ENCODE results near the gene STPG1.
"Not testable (repeated sequence)": the region's sequence is repeated elsewhere in the genome, so short reads cannot be mapped to it uniquely, and the experiment has no call there.

Gene STPG1, protein sequence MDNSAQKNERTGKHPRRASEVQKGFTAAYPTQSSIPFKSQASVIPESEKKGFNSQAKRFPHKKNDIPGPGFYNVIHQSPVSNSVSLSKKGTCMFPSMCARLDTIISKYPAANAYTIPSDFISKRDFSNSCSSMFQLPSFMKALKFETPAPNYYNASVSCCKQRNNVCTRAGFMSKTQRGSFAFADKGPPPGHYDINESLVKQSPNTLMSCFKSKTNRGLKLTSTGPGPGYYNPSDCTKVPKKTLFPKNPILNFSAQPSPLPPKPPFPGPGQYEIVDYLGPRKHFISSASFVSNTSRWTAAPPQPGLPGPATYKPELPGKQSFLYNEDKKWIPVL

DNA sequence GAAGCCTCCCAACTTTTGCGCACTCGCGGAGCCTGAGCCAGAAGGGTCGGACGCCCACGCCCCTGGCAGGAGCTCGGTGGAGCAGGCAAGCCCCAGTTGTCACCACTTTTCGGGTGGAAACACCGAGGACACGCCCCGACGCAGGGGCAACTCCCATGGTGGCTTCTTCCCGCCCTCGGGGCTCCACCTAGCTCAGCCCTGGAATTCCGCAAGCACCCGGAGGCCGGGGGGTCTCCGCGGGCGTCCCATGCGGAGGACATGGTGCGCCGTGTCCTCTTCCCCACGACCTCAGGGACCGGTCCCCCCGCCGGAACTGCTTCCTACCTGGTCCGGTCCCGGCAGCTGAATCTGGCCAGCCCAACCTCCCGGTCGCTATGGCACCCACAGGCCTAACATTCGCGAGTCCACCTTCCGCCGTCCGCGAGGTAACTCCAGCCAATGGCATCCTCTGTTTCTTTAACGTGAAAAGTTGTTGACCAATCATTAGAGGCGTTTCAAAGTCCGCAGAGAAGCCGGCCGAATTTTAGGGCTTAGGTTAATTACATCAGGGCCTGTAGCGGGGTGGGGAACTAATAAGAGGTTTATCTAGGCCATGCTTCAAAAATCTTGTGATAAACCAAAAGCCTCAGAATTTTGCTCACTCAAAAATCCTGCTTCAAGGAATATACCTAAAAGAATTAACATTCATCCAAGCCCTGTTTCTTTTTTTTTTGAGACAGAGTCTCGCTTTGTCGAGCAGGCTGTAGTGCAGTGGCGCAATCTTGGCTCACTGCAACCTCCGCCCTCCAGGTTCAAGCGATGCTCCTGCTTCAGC lies at the start of gene STPG1:
Gene STPG1, minus strand, starts transcription at position 433 of the 814 bp plus-strand sequence. CDS start 12,394 bp downstream, outside the sequence.
- peak; percentile 90 for DNase-seq

GRCh38 chr1:24462128-24462527 lies 48.5 kb upstream of the STPG1 start:
- DNase-seq, result not testable (repeated sequence)

DNA sequence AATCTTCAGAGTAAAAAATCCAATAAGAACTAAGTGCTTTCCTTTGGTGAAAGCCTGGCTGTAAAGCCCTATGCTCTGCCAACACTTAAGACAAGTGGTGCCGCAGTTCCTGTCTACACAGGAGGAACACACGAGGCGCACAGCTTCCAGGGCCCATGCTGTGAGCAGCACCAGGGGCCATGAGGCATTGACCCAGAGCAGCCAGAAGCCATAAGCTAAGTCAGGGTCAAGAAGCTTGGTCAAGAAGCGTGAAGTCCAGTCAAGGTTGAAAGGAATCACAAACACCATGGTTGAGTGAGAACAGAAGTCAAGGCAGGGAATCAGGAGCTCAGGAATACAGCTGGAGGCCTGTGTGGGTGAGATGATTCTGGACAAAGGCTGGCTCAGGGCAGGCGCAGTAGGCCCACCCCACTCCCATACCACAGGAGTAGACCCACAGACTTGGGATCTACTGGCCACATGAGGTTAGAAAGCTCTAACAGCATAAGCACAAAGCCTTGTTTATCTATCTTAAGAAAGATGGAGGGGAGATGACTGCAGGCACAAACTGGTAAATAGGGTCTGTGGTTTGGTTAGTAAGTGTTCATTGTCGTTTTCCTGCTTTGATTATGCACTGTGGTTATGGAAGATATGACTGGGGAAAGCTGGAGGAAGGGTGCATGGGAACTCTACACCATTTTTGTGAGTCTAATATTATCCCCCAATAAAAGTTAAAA lies 46.1 kb upstream of the STPG1 start:
- no peak for DNase-seq

- no peak for DNase-seq
These were observed 44.3 kb upstream of the STPG1 start for GRCh38 chr1:24457866-24458265.

DNA sequence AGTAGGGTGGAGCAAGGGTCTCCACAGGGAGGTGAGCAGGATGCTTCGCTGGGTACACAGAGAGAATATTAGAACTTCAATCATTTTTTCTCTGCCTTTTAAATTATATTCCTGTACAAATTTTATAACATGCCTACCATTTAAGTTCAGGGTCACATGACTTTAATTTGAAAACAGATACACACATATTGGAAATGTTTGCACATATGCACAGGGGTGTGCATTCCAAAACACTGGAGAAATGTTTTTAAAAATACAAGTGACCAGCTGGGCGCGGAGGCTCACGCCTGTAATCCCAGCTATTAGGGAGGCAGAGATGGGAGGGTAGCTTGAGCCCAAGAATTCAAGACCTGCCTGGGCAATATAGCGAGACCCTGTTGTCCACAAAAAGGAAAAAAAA lies 41.7 kb upstream of the STPG1 start:
- DNase-seq, result no peak

GRCh38 chr1:24454673-24455072 lies 41.1 kb upstream of the STPG1 start:
- no peak for DNase-seq

GRCh38 chr1:24452922-24453485 lies 39.4 kb upstream of the STPG1 start:
- DNase-seq, result no peak

DNA sequence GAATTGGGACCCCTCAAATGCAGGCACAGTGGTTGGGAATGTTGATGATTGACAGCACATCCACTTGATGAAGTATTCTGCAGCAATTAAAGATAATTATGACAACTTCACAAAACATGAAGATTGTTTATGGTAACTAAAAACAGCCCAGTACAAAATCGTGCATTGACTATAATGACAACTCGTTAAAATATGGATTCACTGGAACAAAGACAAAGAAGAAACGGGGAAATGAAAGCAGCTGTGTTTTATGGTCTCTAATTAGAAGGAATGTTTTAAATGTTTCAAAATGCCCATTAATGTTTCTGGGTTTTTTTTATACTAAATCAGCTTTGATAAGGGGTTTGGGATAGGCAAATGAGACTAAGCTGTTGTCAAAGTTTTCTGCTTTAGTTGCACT lies 38.2 kb upstream of the STPG1 start:
- DNase-seq, result no peak

DNA sequence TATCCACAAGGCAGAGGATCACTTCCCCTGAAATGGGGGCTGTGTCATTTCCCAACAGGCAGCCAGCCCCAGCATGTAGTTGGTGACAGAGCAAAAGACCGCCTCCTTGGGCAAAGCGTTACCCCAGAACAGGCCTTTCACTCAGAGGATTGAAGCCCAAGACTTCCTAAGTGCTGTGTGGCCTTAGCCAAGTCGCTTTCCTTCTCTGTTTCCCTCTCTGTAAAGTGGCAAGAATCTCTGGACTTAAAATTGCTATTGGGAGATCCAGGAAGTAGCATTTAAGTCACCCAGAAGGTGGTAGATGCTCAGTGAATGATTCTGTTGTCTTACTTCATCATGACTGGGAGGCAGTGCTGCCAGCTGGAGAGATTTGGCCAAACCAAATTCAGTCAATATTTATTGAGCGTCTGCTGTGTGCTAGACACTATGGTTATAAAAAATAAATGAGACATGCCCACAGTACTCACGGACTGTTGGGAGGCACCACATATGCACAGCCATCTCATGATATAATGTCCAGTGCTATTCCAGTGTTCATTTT lies 37.3 kb upstream of the STPG1 start:
- no peak for DNase-seq

GRCh38 chr1:24450316-24450715 lies 36.7 kb upstream of the STPG1 start:
- no peak for DNase-seq

- not testable (repeated sequence) for DNase-seq
These were observed 32.9 kb upstream of the STPG1 start for GRCh38 chr1:24446446-24446845.

- DNase-seq, result no peak
These were observed 29.7 kb upstream of the STPG1 start for GRCh38 chr1:24443241-24443656.

- no peak for DNase-seq
These were observed 29.2 kb upstream of the STPG1 start for GRCh38 chr1:24442764-24443163.

DNA sequence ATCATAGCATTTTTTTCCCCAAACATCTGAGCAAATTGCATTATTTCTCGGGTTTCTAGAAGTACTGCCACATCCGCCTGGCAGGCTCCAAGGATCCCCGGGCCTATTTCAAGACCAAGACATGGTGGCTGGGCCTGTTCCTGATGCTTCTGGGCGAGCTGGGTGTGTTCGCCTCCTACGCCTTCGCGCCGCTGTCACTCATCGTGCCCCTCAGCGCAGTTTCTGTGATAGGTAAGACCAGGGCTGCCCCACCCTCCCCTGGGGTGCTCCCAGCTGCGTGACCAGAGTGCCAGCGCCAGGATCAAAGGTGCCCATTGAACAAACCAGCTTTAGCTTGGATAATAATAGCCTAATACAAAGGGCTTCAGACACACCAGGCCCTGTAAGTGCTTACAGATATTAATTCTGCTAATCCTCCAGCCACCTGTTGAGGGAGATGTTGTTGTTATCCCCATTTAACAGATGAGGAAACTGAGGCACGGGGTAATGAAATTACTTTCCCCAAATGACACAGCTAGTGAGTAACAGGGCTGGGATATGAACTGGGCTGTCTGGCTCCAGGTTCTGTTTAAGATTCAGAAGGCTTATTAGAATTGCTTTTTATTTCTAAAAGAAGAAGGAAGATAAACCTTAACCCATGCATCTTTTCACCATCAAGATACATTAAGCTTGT lies 28.6 kb upstream of the STPG1 start:
- no peak for DNase-seq

DNA sequence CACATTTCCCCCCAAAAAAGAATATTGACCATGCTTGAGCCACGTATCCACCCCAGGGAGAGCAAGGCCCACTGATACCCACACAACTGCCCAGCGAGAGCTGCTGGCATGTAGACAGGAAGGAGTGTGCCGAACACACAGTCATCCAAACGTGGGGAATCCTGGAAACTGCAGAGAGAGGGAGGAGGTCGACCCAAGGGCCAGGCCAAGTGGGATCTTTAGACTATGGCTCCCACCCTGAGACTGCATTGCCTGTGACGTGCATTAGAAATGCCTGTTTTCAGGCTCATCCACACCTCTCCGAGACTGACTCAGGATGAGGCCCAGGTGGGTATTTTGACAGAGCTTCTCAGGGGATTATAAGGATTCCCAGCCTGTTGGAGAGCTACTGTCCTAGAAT lies 27.9 kb upstream of the STPG1 start:
- no peak for DNase-seq

DNA sequence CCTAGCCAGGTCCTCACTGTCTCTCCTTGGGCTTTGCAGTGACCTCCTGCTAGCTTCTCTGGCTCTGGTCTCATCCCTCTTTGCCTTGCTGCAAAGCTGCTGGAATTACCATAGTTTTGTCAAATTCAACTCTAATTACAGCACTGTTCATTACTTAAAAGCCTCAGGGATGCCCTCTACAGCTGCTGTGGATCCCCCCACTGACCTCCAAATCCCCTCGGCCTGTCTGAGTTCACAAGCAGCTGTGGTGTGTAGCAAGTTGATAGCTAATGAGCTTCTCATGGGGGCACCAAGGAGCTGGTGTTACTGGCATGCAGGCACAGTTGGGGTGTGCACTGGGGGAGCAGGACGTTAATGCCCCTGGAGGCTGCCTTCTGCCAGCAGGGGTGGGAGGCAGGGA lies 26.9 kb upstream of the STPG1 start:
- peak; percentile 49 for DNase-seq

- peak; percentile 68 for DNase-seq
These were observed 24.9 kb upstream of the STPG1 start for GRCh38 chr1:24438423-24438901.

DNA sequence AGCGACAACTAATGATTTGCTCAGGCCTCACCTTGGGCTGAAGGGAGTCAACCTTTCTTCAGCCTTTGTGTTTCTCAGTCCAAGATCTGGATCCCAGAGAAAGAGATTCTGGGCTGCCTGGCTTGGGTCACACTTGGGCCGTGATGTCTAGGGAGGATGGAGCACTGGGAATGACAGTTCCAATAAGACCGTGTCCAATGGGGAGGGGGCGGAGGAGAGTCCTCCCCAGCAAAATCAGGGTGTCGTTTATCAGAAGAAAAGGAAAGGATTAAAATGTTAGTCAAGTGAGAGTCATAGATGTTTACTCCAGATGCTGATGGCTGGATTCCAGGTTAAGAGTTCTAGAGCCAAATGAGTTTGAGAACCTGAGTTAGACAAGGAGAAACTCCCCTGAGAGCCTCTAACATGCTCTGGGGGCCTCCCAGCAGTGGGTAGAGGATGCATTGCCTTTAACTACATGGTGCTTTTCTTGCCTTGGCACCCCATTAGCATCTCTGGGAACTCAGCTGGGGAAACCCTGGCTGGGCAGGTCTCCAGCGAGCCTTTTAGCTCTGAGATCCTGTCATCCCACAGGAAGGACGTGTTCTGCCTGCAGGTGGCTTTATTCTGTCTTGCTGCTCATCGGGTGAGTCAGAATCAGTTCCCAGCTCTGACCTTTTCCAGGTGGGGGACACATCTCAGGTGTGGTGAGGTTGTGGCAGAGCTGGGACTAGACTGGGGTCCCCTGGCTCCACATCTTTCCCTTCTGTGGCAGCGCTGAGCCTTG lies 24.2 kb upstream of the STPG1 start:
- DNase-seq, result no peak

GRCh38 chr1:24435782-24436365 lies 22.3 kb upstream of the STPG1 start:
- DNase-seq, result no peak

DNA sequence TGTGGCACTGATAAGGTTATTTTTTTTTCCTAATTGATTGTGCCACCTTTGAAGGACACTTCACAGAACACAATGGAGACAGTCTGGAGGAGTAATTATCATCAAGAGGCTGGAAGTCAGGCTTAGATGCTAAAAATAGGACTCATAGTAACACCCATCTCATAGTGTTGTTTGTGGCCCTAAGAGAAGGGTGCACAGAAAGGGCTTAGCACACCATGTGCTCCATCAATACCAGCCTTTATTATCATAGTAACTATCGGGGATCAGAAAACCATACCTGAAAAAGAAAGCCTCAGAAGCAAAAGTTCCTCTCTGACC lies 13.9 kb upstream of the STPG1 start:
- DNase-seq, result no peak

Measured in retina (tissue), 1 donor.